ENCODE results near the gene CFAP20DC.
A peak's percentile ranks its signal among the peaks of the same experiment; 100 is the strongest.
"Not testable (repeated sequence)": the region's sequence is repeated elsewhere in the genome, so short reads cannot be mapped to it uniquely, and the experiment has no call there.

Gene CFAP20DC

GRCh38 chr3:59016930-59017616 is 32.8 kb downstream of the CFAP20DC start:
- no peak for DNase-seq

GRCh38 chr3:59013611-59014010 is 36.2 kb downstream of the CFAP20DC start:
- no peak for DNase-seq

GRCh38 chr3:59006634-59007517 is 42.9 kb downstream of the CFAP20DC start:
- DNase-seq = no peak

GRCh38 chr3:59001675-59002074 is 48.1 kb downstream of the CFAP20DC start:
- DNase-seq = no peak

GRCh38 chr3:58999774-59000160 is 50.1 kb downstream of the CFAP20DC start:
- no peak for DNase-seq

GRCh38 chr3:58999134-58999773 is 50.6 kb downstream of the CFAP20DC start:
- no peak for DNase-seq

GRCh38 chr3:58998476-58999117 is 51.2 kb downstream of the CFAP20DC start:
- DNase-seq = no peak

GRCh38 chr3:58996730-58997129 is 53.1 kb downstream of the CFAP20DC start:
- DNase-seq = no peak

GRCh38 chr3:58994746-58995330 is 55.0 kb downstream of the CFAP20DC start:
- DNase-seq = peak; percentile 47

GRCh38 chr3:58993547-58993946 is 56.3 kb downstream of the CFAP20DC start:
- DNase-seq = no peak

GRCh38 chr3:58991623-58992022 is 58.2 kb downstream of the CFAP20DC start:
- DNase-seq = no peak

- DNase-seq = no peak
Observed at GRCh38 chr3:58991026-58991425, 58.8 kb downstream of the CFAP20DC start.

GRCh38 chr3:58989955-58990354 is 59.9 kb downstream of the CFAP20DC start:
- DNase-seq = no peak

GRCh38 chr3:58989163-58989562 is 60.7 kb downstream of the CFAP20DC start:
- DNase-seq = no peak

- DNase-seq = no peak
Observed at GRCh38 chr3:58988041-58988440, 61.8 kb downstream of the CFAP20DC start.

- no peak for DNase-seq
Observed at GRCh38 chr3:58986654-58987053, 63.2 kb downstream of the CFAP20DC start.

GRCh38 chr3:58979840-58980239 is 70.0 kb downstream of the CFAP20DC start:
- no peak for DNase-seq

GRCh38 chr3:58973796-58974195 is 76.0 kb downstream of the CFAP20DC start:
- DNase-seq = no peak

- DNase-seq = not testable (repeated sequence)
Observed at GRCh38 chr3:58967866-58968265, 82.0 kb downstream of the CFAP20DC start.

GRCh38 chr3:58965865-58966264 is 84.0 kb downstream of the CFAP20DC start:
- DNase-seq = no peak

- no peak for DNase-seq
Observed at GRCh38 chr3:58963928-58964503, 85.8 kb downstream of the CFAP20DC start.

- no peak for DNase-seq
Observed at GRCh38 chr3:58962816-58963215, 87.0 kb downstream of the CFAP20DC start.
